A673 (cell line): Measurements from ENCODE around the gene HRH1. TPM values are rescaled to one million over a fixed set of nuclear protein-coding genes. Genes with fewer than 3 reads are reported as not detected.
"Not testable (repeated sequence)": the region's sequence is repeated elsewhere in the genome, so short reads cannot be mapped to it uniquely, and the experiment has no call there.

Source experiments
- BruUV-seq: library from RNA; stranded (reverse); fragments of 400-500 nt; replicated peaks from 2 replicates; lab custom pipeline; 2021; lab: Mats Ljungman, UMichigan
- CTCF ChIA-PET: fragments of 300-600 bp; sonication (Branson Sonifier 250); formaldehyde crosslinking; loops from one replicate; lab custom pipeline; 2022; ENCODE audit warnings: antibody characterized with exemption; lab: Charles Lee
- POLR2A ChIA-PET: fragments of 300-600 bp; sonication (Branson Sonifier 250); formaldehyde crosslinking; loops from one replicate; lab custom pipeline; 2022; ENCODE audit warnings: antibody characterized with exemption; ENCODE audit not compliant: low non-redundant PET; lab: Charles Lee
- DNase-seq: peaks from one replicate; pipeline ENCODE4 v3.0.0-alpha.2; 2015; ENCODE audit warnings: low spot score
- H3K27ac ChIP-seq: fragments of 200-600 bp; sonication (generic); 2 replicates; pipeline ENCODE4 v1.5.1; 2016; ENCODE audit warnings: mixed run types, low read depth, mild to moderate bottlenecking, mixed read lengths, antibody characterized with exemption, low read length; ENCODE audit not compliant: poor library complexity, severe bottlenecking
- H3K27me3 ChIP-seq: fragments of 200-600 bp; sonication (generic); replicated peaks from 2 replicates; pipeline ENCODE4 v1.6.1; 2017; ENCODE audit warnings: mixed run types, low read depth, mild to moderate bottlenecking, mixed read lengths, antibody characterized with exemption, low read length; ENCODE audit not compliant: insufficient read depth, poor library complexity
- H3K36me3 ChIP-seq: fragments of 200-600 bp; sonication (generic); 2 replicates; pipeline ENCODE4 v1.6.1; 2016; ENCODE audit warnings: mixed run types, mild to moderate bottlenecking, mixed read lengths, antibody characterized with exemption, low read length; ENCODE audit not compliant: insufficient read depth, poor library complexity, severe bottlenecking
- H3K4me1 ChIP-seq: fragments of 200-600 bp; sonication (generic); 2 replicates; pipeline ENCODE4 v1.6.1; 2017; ENCODE audit warnings: mixed run types, mild to moderate bottlenecking, mixed read lengths, antibody characterized with exemption, low read length; ENCODE audit not compliant: insufficient read depth, poor library complexity, severe bottlenecking
- H3K4me3 ChIP-seq: fragments of 200-600 bp; sonication (generic); 2 replicates; pipeline ENCODE4 v1.5.1; 2016; ENCODE audit warnings: low read depth, mixed run types, mild to moderate bottlenecking, mixed read lengths, low read length; ENCODE audit not compliant: poor library complexity, severe bottlenecking
- H3K9me3 ChIP-seq: fragments of 200-600 bp; sonication (generic); 2 replicates; pipeline ENCODE4 v1.6.1; 2016; ENCODE audit warnings: mixed run types, low read depth, mild to moderate bottlenecking, mixed read lengths, antibody characterized with exemption, low read length; ENCODE audit not compliant: poor library complexity, severe bottlenecking
- CTCF ChIP-seq: fragments of 300-800, 200-600 bp; sonication (generic); conservative IDR thresholded peaks from 2 replicates; pipeline ENCODE4 v1.5.1; 2017; ENCODE audit warnings: low read depth, mild to moderate bottlenecking, antibody characterized with exemption, low read length, moderate library complexity, mixed read lengths
- EZH2 ChIP-seq: fragments of 200-600 bp; sonication (generic); IDR thresholded peaks from 2 replicates; pipeline ENCODE4 v1.6.1; 2017; ENCODE audit warnings: borderline replicate concordance, low read depth, mild to moderate bottlenecking, mixed read lengths, antibody characterized with exemption, low read length; ENCODE audit not compliant: poor library complexity, severe bottlenecking
- intact Hi-C: fragments of 100-400 bp; cut with micrococcal nuclease; formaldehyde crosslinking; loops from one replicate; pipeline ENCODE4 v1.10.0; 2022; ENCODE audit not compliant: unreplicated experiment
- total RNA-seq: library from RNA; stranded (reverse); gene quantifications from 2 replicates; pipeline ENCODE4 v1.2.3, GENCODE V29; 2021

Gene HRH1
- total RNA-seq, 1 experiment from 2014 or later: 0.92 TPM

GRCh38 chr3:11130385-11130784, 23.9 kb upstream of the HRH1 start:
- Histone ChIP-seq H3K4me1 (no peaks in the 10 kb centered on the region), H3K27me3 (no peaks in the 10 kb centered on the region), H3K36me3 (no peaks in the 10 kb centered on the region), H3K4me3 (no peak overlapping the region), H3K27ac (no peak overlapping the region), H3K9me3 (no peaks in the 10 kb centered on the region)
- intact Hi-C loops: no loop called here
- POLR2A ChIA-PET: no interaction called here
- TF ChIP-seq EZH2 (no peak), CTCF (no peak)
- no peak for DNase-seq
- CTCF ChIA-PET: interaction anchor here (0.5 kb wide), 1 partner anchor 1284 kb away, joined by 4 read pairs; no protein-coding TSS in a partner anchor
- BruUV-seq: no TSS peak

GRCh38 chr3:11131371-11131770, 22.9 kb upstream of the HRH1 start:
- DNase-seq: no peak
- H3K9me3 ChIP-seq: no peaks in the 10 kb centered on the region
- no peak overlapping the region for H3K27ac ChIP-seq
- TF ChIP-seq CTCF (no peak), EZH2 (no peak)
- CTCF ChIA-PET: no interaction called here
- no TSS peak for BruUV-seq
- POLR2A ChIA-PET: no interaction called here
- no peak overlapping the region for H3K4me3 ChIP-seq
- H3K4me1 ChIP-seq: no peaks in the 10 kb centered on the region
- H3K27me3 ChIP-seq: no peaks in the 10 kb centered on the region
- no peaks in the 10 kb centered on the region for H3K36me3 ChIP-seq
- intact Hi-C loops: no loop called here

GRCh38 chr3:11131886-11132285, 22.4 kb upstream of the HRH1 start:
- CTCF ChIA-PET, H3K9me3 ChIP-seq, H3K36me3 ChIP-seq, intact Hi-C loops, H3K4me1 ChIP-seq, H3K27ac ChIP-seq, POLR2A ChIA-PET, H3K27me3 ChIP-seq, BruUV-seq, DNase-seq, H3K4me3 ChIP-seq: not testable (repeated sequence)

GRCh38 chr3:11132861-11133260, 21.4 kb upstream of the HRH1 start:
- ChIA-PET POLR2A (no interaction called here), CTCF (no interaction called here)
- H3K4me1 ChIP-seq: no peaks in the 10 kb centered on the region
- no peaks in the 10 kb centered on the region for H3K27me3 ChIP-seq
- no peak for DNase-seq
- TF ChIP-seq EZH2: no peak
- H3K36me3 ChIP-seq: no peaks in the 10 kb centered on the region
- no peak overlapping the region for H3K27ac ChIP-seq
- H3K9me3 ChIP-seq: no peaks in the 10 kb centered on the region
- no TSS peak for BruUV-seq
- intact Hi-C loops: no loop called here
- H3K4me3 ChIP-seq: no peak overlapping the region
